PC-3 (cell line): ENCODE data around the gene CALN1. TPM values are rescaled to one million over a fixed set of nuclear protein-coding genes. Genes with fewer than 3 reads are reported as not detected.

ENCODE experiments used
- ATAC-seq: fragments of 200-7000 bp; cut with Tn5 transposase; 2 replicates; pipeline ENCODE4 v1.9.1; 2020; ENCODE audit warnings: mild to moderate bottlenecking, moderate library complexity
- BruUV-seq: library from RNA; stranded (reverse); fragments of 400-500 nt; replicated peaks from 2 replicates; lab custom pipeline; 2021; lab: Mats Ljungman, UMichigan
- CTCF ChIA-PET: fragments of 300-600 bp; sonication (Branson Sonifier 250); formaldehyde crosslinking; loops from one replicate; lab custom pipeline; 2022; ENCODE audit warnings: antibody characterized with exemption; lab: Charles Lee
- POLR2A ChIA-PET: fragments of 300-600 bp; sonication (Branson Sonifier 250); formaldehyde crosslinking; loops from one replicate; lab custom pipeline; 2022; ENCODE audit warnings: antibody characterized with exemption; ENCODE audit not compliant: unreplicated experiment; lab: Charles Lee
- DNase-seq: peaks from one replicate; pipeline ENCODE4 v3.0.0-alpha.2; 2015
- H2AFZ ChIP-seq: fragments of 300-600 bp; sonication (generic); 2 replicates; pipeline ENCODE4 v1.6.0; 2016; ENCODE audit warnings: antibody characterized with exemption, low read length
- H3F3A ChIP-seq: fragments of 300-600 bp; sonication (generic); one replicate; pipeline ENCODE4 v1.6.0; 2017; ENCODE audit warnings: antibody characterized with exemption, low read length, control low read depth, mild to moderate bottlenecking; ENCODE audit not compliant: unreplicated experiment
- H3K27ac ChIP-seq: fragments of 300-600 bp; sonication (generic); 2 replicates; pipeline ENCODE4 v1.5.1; 2016; ENCODE audit warnings: mild to moderate bottlenecking, low read length
- H3K27me3 ChIP-seq: fragments of 300-600 bp; sonication (generic); 2 replicates; pipeline ENCODE4 v1.6.1; 2016; ENCODE audit warnings: low read length, mixed read lengths
- H3K36me3 ChIP-seq: fragments of 300-600 bp; sonication (generic); 2 replicates; pipeline ENCODE4 v1.6.1; 2016; ENCODE audit warnings: low read depth, mixed run types, low read length, mixed read lengths
- H3K4me1 ChIP-seq: fragments of 300-600 bp; sonication (generic); 2 replicates; pipeline ENCODE4 v1.5.1; 2016; ENCODE audit warnings: low read length; ENCODE audit not compliant: insufficient read depth
- H3K4me2 ChIP-seq: fragments of 300-600 bp; sonication (generic); 2 replicates; pipeline ENCODE4 v1.6.0; 2016; ENCODE audit warnings: low read length
- H3K4me3 ChIP-seq: fragments of 300-600 bp; sonication (generic); 2 replicates; pipeline ENCODE4 v1.5.1; 2016; ENCODE audit warnings: mild to moderate bottlenecking, low read length, mixed read lengths
- H3K79me2 ChIP-seq: fragments of 300-600 bp; sonication (generic); 2 replicates; pipeline ENCODE4 v1.6.1; 2017; ENCODE audit warnings: low read length, mixed read lengths
- H3K9ac ChIP-seq: fragments of 300-600 bp; sonication (generic); 2 replicates; pipeline ENCODE4 v1.6.0; 2016; ENCODE audit warnings: mild to moderate bottlenecking, low read length
- H3K9me2 ChIP-seq: fragments of 300-600 bp; sonication (generic); replicated peaks from 2 replicates; pipeline ENCODE4 v1.6.1; 2016; ENCODE audit warnings: mixed run types, low read length, mixed read lengths
- H3K9me3 ChIP-seq: fragments of 300-600 bp; sonication (generic); 2 replicates; pipeline ENCODE4 v1.6.1; 2016; ENCODE audit warnings: low read length, mixed read lengths
- H4K20me1 ChIP-seq: fragments of 300-600 bp; sonication (generic); 2 replicates; pipeline ENCODE4 v1.6.1; 2016; ENCODE audit warnings: low read length, mixed read lengths
- CTCF ChIP-seq: fragments of 300-600 bp; sonication (generic); conservative IDR thresholded peaks from 2 replicates; pipeline ENCODE4 v1.5.1; 2017; ENCODE audit warnings: antibody characterized with exemption, low read depth, mild to moderate bottlenecking, low read length
- EZH2 ChIP-seq: fragments of 300-600 bp; sonication (generic); IDR thresholded peaks from one replicate; pipeline ENCODE4 v1.6.1; 2017; ENCODE audit warnings: antibody characterized with exemption, mild to moderate bottlenecking, low read length; ENCODE audit not compliant: unreplicated experiment
- EZH2phosphoT487 ChIP-seq: fragments of 300-600 bp; sonication (generic); IDR thresholded peaks from 2 replicates; pipeline ENCODE4 v1.6.1; 2018; ENCODE audit warnings: mild to moderate bottlenecking, antibody characterized with exemption, low read length, borderline replicate concordance
- intact Hi-C: fragments of 100-400 bp; cut with micrococcal nuclease; formaldehyde crosslinking; loops from 2 replicates; pipeline ENCODE4 v1.9.0; 2023
- total RNA-seq: library from RNA; depleted of rRNA; stranded (reverse); fragments of >200 nt; gene quantifications from 2 replicates; pipeline ENCODE4 v1.2.3, GENCODE V29; 2014

CALN1 gene
- total RNA-seq, 1 experiment from 2014 or later, result not detected

GRCh38 chr7:72038022-72038732, 374.0 kb downstream of the CALN1 start:
- H3K4me3 ChIP-seq, result no peak overlapping the region
- intact Hi-C loops, result no loop called here
- TF ChIP-seq EZH2, result no peak
- TF ChIP-seq CTCF, result no peak
- no peak for TF ChIP-seq EZH2phosphoT487
- DNase-seq (no peak), ATAC-seq (no peak)
- H3K4me1 ChIP-seq, result no peaks in the 10 kb centered on the region
- no peak overlapping the region for H2AFZ ChIP-seq
- no peak overlapping the region for H3K9ac ChIP-seq
- H3K36me3 ChIP-seq, result no peaks in the 10 kb centered on the region
- no TSS peak for BruUV-seq
- no peaks in the 10 kb centered on the region for H3K27me3 ChIP-seq
- POLR2A ChIA-PET, result no interaction called here
- H3K9me2 ChIP-seq, result no peaks in the 10 kb centered on the region
- H4K20me1 ChIP-seq, result no peaks in the 10 kb centered on the region
- CTCF ChIA-PET, result no interaction called here
- H3K79me2 ChIP-seq, result no peaks in the 10 kb centered on the region
- no peaks in the 10 kb centered on the region for H3F3A ChIP-seq
- H3K4me2 ChIP-seq, result no peak overlapping the region
- H3K9me3 ChIP-seq, result no peaks in the 10 kb centered on the region
- H3K27ac ChIP-seq, result no peak overlapping the region

GRCh38 chr7:72037516-72037915, 374.6 kb downstream of the CALN1 start:
- H3K9ac ChIP-seq, result no peak overlapping the region
- no peaks in the 10 kb centered on the region for H3F3A ChIP-seq
- POLR2A ChIA-PET, result no interaction called here
- no peaks in the 10 kb centered on the region for H3K9me3 ChIP-seq
- no peak overlapping the region for H3K4me2 ChIP-seq
- H4K20me1 ChIP-seq, result no peaks in the 10 kb centered on the region
- TF ChIP-seq CTCF, result no peak
- no peak for TF ChIP-seq EZH2phosphoT487
- no peak for TF ChIP-seq EZH2
- no peak overlapping the region for H3K4me3 ChIP-seq
- no peak for DNase-seq
- CTCF ChIA-PET, result no interaction called here
- H3K36me3 ChIP-seq, result no peaks in the 10 kb centered on the region
- no peaks in the 10 kb centered on the region for H3K27me3 ChIP-seq
- ATAC-seq, result no peak
- intact Hi-C loops, result no loop called here
- no peaks in the 10 kb centered on the region for H3K79me2 ChIP-seq
- H3K4me1 ChIP-seq, result no peaks in the 10 kb centered on the region
- BruUV-seq, result no TSS peak
- no peak overlapping the region for H2AFZ ChIP-seq
- no peak overlapping the region for H3K27ac ChIP-seq
- no peaks in the 10 kb centered on the region for H3K9me2 ChIP-seq

- intact Hi-C loops, result no loop called here
- no peak overlapping the region for H2AFZ ChIP-seq
- H3K9me2 ChIP-seq, result no peaks in the 10 kb centered on the region
- no peaks in the 10 kb centered on the region for H4K20me1 ChIP-seq
- H3K9ac ChIP-seq, result no peak overlapping the region
- DNase-seq, result no peak
- no peaks in the 10 kb centered on the region for H3F3A ChIP-seq
- H3K4me3 ChIP-seq, result no peak overlapping the region
- no peaks in the 10 kb centered on the region for H3K9me3 ChIP-seq
- H3K4me1 ChIP-seq, result no peaks in the 10 kb centered on the region
- POLR2A ChIA-PET, result no interaction called here
- no peak for ATAC-seq
- H3K27me3 ChIP-seq, result no peaks in the 10 kb centered on the region
- no peak overlapping the region for H3K4me2 ChIP-seq
- H3K79me2 ChIP-seq, result no peaks in the 10 kb centered on the region
- no peak overlapping the region for H3K27ac ChIP-seq
- CTCF ChIA-PET, result no interaction called here
- no peak for TF ChIP-seq EZH2phosphoT487
- no peaks in the 10 kb centered on the region for H3K36me3 ChIP-seq
- BruUV-seq, result no TSS peak
Measured at GRCh38 chr7:72035266-72035665, 376.9 kb downstream of the CALN1 start.
